Fibroblast of skin of back (primary cell): Measurements from ENCODE around the gene DLL1.

ENCODE experiments used
- DNase-seq: peaks from one replicate; pipeline ENCODE4 v3.0.0-alpha.2; 2013

DLL1 gene

GRCh38 chr6:170295510-170296422 lies 4.9 kb upstream of the DLL1 start:
- peak; percentile 19 for DNase-seq

- DNase-seq, result no peak
Measured at GRCh38 chr6:170294813-170295509, 4.1 kb upstream of the DLL1 start.

GRCh38 chr6:170294298-170294730 lies 3.4 kb upstream of the DLL1 start:
- DNase-seq, result no peak

GRCh38 chr6:170293341-170294231 lies 2.7 kb upstream of the DLL1 start:
- DNase-seq, result no peak

- no peak for DNase-seq
Measured at GRCh38 chr6:170292407-170293158, 1.7 kb upstream of the DLL1 start.

GRCh38 chr6:170292111-170292406 lies 1.2 kb upstream of the DLL1 start:
- no peak for DNase-seq

GRCh38 chr6:170291271-170292110 lies 613 bp upstream of the DLL1 start:
- no peak for DNase-seq

- DNase-seq, result no peak
Measured at GRCh38 chr6:170289951-170290295, 955 bp downstream of the DLL1 start.

- no peak for DNase-seq
Measured at GRCh38 chr6:170289180-170289931, 1.5 kb downstream of the DLL1 start.

GRCh38 chr6:170288852-170289179 lies 2.1 kb downstream of the DLL1 start:
- DNase-seq, result no peak

- DNase-seq, result no peak
Measured at GRCh38 chr6:170288091-170288631, 2.7 kb downstream of the DLL1 start.

- no peak for DNase-seq
Measured at GRCh38 chr6:170287371-170287876, 3.5 kb downstream of the DLL1 start.

- no peak for DNase-seq
Measured at GRCh38 chr6:170286934-170287265, 4.0 kb downstream of the DLL1 start.

- DNase-seq, result no peak
Measured at GRCh38 chr6:170286246-170286933, 4.5 kb downstream of the DLL1 start.

GRCh38 chr6:170285482-170285881 lies 5.4 kb downstream of the DLL1 start:
- no peak for DNase-seq

GRCh38 chr6:170284866-170285469 lies 5.9 kb downstream of the DLL1 start:
- DNase-seq, result no peak

- no peak for DNase-seq
Measured at GRCh38 chr6:170284126-170284773, 6.6 kb downstream of the DLL1 start.

GRCh38 chr6:170283212-170284081 lies 7.4 kb downstream of the DLL1 start:
- DNase-seq, result no peak
